Skeletal muscle tissue (tissue), 4 donors: ENCODE data around the gene TTLL5. TPM values are rescaled to one million over a fixed set of nuclear protein-coding genes. Genes with fewer than 3 reads are reported as not detected.

Experiments
- H3K27ac ChIP-seq: one replicate; pipeline ENCODE4 v1.7.0; 2013; ENCODE audit warnings: mild to moderate bottlenecking, low read depth, low read length, inconsistent platforms
- H3K27me3 ChIP-seq, 3 donors: one replicate each; pipeline ENCODE4 v1.7.0; 2013; ENCODE audit warnings: low read length in 3 of 3; ENCODE audit not compliant: control insufficient read depth in 3 of 3, insufficient read depth in 3 of 3
- H3K36me3 ChIP-seq, 3 donors: one replicate each; pipeline ENCODE4 v1.7.0; 2013; ENCODE audit warnings: low read length in 3 of 3; ENCODE audit not compliant: control insufficient read depth in 3 of 3, insufficient read depth in 3 of 3
- H3K4me1 ChIP-seq, 3 donors: one replicate each; pipeline ENCODE4 v1.7.0; 2013; ENCODE audit warnings: low read length in 3 of 3, mild to moderate bottlenecking in 3 of 3; ENCODE audit not compliant: control insufficient read depth in 3 of 3, insufficient read depth in 3 of 3
- H3K4me3 ChIP-seq, 3 donors: one replicate each; pipeline ENCODE4 v1.7.0; 2013; ENCODE audit warnings: low read length in 3 of 3
- H3K9ac ChIP-seq, 3 donors: one replicate each; pipeline ENCODE4 v1.7.0; 2013; ENCODE audit warnings: low read length in 3 of 3, mild to moderate bottlenecking in 3 of 3, moderate library complexity in 2 of 3, low read depth in 1 of 3
- H3K9me3 ChIP-seq, 3 donors: one replicate each; pipeline ENCODE4 v1.7.0; 2013; ENCODE audit warnings: low read length in 3 of 3; ENCODE audit not compliant: control insufficient read depth in 3 of 3
- total RNA-seq: library from RNA; depleted of rRNA; stranded (reverse); fragments of >200 nt; gene quantifications from one replicate; pipeline ENCODE4 v1.2.3, GENCODE V29; 2014
- donor health status: Osteomylitis.

The TTLL5 gene
- total RNA-seq, 1 donor from 2014 or later, result 13.6 TPM

DNA sequence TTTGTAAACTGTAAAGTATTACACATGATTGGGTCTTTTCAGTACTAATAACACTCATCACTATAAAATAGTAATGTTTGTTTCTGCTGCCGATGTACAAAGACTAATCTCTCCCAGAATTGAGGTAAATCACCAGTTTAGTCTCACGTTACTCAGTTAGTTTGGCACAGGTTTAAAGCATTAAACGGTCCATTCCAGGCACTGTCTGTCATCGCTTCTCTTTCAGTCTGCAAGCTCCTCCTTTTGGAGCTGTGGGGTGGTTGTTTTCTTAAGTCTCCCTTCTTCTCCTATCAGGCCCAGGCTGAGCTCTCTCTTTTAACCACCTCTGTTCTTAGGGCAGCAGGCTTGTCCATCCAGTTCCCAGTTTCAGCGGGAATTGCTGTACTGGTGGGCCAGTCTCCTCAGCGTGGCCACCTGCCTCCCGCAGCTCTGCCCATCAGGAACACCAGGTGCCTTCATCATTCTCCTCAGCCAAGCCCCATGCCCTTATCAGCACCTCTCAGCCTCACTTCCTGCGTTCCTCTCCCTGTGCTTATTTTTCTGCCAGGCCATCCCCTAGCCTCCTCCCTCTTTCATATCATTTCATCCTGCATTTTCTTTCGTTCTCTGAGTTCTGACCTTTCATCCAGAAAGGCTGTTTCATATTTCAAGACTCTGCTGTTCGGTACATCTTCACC lies 171.7 kb downstream of the TTLL5 start:
- no peaks in the 10 kb centered on the region for H3K9me3 ChIP-seq
- no peak overlapping the region for H3K27ac ChIP-seq
- no peak overlapping the region for H3K4me3 ChIP-seq
- H3K4me1 ChIP-seq, result peaks cover 0 to 10% (median 6%) of the 10 kb centered on the region in 3 donors
- no peak overlapping the region for H3K9ac ChIP-seq
- H3K36me3 ChIP-seq, result no peaks in the 10 kb centered on the region
- no peaks in the 10 kb centered on the region for H3K27me3 ChIP-seq

DNA sequence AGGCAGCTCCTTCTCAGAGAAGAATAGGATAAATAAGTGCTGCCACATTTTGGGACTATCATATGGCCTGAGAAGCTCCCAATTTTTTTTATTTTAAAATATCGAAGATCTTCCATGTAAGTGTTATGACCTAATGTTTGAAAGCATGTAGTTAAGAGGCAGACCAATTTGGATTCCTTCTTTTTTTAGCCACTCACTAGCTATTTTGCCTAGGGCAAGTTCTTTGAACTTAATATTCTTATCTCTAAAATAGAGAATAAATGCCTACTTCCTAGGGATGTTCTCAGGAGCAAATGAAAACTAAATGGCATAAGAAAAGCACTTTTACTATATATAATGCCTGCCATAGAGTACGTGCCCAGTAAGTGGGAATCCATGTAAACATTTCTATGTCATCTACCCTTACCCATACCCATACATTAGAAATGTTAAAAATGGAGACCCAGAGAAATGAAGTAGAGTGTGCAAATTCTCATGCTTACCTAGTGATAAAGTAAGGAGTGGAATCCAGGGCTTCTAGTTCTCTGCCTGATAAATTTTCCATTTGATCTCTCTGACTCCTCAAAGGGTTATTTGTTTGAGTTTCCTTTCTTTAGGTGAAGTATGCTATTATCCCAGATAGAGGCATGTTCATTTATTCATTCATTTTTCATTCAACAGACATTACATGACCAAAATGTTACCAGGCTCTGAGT lies 172.4 kb downstream of the TTLL5 start:
- Histone ChIP-seq H3K27me3 (no peaks in the 10 kb centered on the region), H3K4me3 (no peak overlapping the region), H3K9ac (no peak overlapping the region), H3K36me3 (no peaks in the 10 kb centered on the region), H3K27ac (no peak overlapping the region), H3K9me3 (no peaks in the 10 kb centered on the region), H3K4me1 (peaks cover 0 to 10% (median 6%) of the 10 kb centered on the region in 3 donors)

DNA sequence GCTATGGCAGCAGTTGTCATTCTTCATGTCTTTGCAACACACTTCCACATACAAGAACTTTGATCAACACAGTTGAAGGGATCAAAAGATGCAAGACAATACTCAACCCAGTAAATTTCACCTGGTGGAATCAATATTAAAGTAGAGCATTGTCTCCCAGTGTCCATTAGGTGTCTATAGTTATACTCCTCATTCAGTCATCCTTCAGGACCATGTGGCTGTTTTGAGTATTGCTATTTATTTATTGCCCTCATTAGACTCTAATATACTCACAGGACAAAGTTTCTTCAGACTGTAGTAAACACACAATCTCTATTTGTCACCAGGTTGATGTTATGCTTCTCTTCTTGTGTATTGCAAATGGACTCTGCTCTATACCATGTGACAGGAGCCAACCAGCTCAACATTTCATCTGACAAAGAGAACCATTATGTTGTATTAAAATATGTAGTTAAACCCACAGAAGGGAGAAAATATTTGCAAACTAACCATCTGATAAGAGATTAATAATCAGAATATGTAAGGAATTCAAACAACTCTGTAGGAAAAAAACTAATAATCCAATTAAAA lies 174.2 kb downstream of the TTLL5 start:
- peaks cover 0 to 10% (median 6%) of the 10 kb centered on the region in 3 donors for H3K4me1 ChIP-seq
- H3K27ac ChIP-seq, result no peak overlapping the region

DNA sequence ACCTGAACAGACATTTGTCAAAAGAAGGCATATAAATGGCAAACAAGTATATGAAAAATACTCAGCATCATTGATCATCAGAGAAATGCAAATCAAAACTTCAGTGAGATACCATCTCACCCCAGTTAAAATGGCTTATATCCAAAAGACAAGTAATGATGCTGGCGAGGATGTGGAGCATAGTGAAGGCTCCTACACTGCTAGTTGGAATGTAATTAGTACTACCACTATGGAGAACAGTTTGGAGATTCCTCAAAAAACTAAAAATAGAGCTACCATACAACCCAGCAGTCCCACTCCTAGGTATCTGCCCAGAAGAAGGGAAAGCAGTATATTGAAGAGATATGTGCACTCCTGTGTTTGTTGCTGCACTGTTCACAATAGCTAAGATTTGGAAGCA lies 174.7 kb downstream of the TTLL5 start:
- Histone ChIP-seq H3K36me3 (no peaks in the 10 kb centered on the region), H3K4me3 (no peak overlapping the region)

More for the DNA sequence above, 174.2 kb downstream of the TTLL5 start:
- no peaks in the 10 kb centered on the region for H3K27me3 ChIP-seq
- no peaks in the 10 kb centered on the region for H3K9me3 ChIP-seq
- H3K9ac ChIP-seq, result no peak overlapping the region
- no peaks in the 10 kb centered on the region for H3K36me3 ChIP-seq
- H3K4me3 ChIP-seq, result no peak overlapping the region

DNA sequence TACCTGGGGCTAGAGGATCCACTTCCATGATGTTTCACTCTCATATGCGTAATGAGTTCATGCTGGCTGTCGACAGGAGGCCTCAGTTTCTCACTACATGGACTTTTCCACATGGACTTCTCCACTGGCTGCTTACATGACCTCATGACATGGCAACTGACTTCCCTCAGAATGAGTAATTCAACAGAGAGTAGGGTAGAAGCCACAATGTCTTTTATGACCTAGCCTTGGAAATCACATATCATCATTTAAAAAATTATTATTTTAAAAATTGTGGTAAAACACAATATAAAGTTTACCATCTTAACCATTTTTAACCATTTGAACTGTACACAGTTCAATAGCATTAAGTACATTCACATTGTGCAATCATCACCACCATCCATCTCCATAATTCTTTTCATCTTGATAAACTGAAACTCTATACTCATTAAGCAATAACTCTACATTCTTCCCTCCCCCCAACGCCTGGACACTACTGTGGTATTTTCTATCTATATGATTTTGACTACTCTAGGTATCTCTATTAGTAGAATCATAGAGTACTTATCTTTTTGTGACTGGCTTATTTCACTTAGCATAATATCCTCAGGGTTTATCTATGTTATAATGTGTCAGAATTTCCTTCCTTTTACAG lies 176.2 kb downstream of the TTLL5 start:
- Histone ChIP-seq H3K27ac (no peak overlapping the region), H3K4me3 (no peak overlapping the region), H3K4me1 (peaks cover 0 to 2% (median 0%) of the 10 kb centered on the region in 3 donors), H3K36me3 (no peaks in the 10 kb centered on the region), H3K27me3 (no peaks in the 10 kb centered on the region), H3K9ac (no peak overlapping the region), H3K9me3 (no peaks in the 10 kb centered on the region)

More for the DNA sequence above, 174.7 kb downstream of the TTLL5 start:
- H3K27me3 ChIP-seq, result no peaks in the 10 kb centered on the region
- H3K27ac ChIP-seq, result no peak overlapping the region
- H3K4me1 ChIP-seq, result peaks cover 0 to 10% (median 6%) of the 10 kb centered on the region in 3 donors
- no peak overlapping the region for H3K9ac ChIP-seq
- H3K9me3 ChIP-seq, result no peaks in the 10 kb centered on the region

DNA sequence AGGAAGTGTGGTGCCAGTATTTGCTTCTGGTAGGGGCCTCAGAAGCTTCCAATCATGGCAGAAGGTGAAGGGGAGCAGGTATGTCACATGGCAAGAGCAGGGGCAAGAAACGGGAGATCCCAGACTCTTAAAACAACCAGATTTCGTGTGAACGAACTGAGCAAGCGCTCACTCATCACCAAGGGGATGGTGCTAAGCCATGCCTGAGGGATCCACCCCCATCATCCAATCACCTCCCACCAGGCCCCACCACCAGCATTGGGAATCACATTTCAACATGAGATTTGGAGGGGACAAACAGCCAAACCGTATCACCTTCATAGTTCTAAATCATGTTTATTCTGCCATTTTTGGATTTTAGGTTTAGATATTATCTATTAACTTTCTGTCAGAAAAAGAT lies 179.9 kb downstream of the TTLL5 start:
- H3K36me3 ChIP-seq, result no peaks in the 10 kb centered on the region
- no peaks in the 10 kb centered on the region for H3K4me1 ChIP-seq
- no peak overlapping the region for H3K27ac ChIP-seq
- no peak overlapping the region for H3K4me3 ChIP-seq
- H3K9ac ChIP-seq, result no peak overlapping the region
- no peaks in the 10 kb centered on the region for H3K27me3 ChIP-seq
- no peaks in the 10 kb centered on the region for H3K9me3 ChIP-seq

DNA sequence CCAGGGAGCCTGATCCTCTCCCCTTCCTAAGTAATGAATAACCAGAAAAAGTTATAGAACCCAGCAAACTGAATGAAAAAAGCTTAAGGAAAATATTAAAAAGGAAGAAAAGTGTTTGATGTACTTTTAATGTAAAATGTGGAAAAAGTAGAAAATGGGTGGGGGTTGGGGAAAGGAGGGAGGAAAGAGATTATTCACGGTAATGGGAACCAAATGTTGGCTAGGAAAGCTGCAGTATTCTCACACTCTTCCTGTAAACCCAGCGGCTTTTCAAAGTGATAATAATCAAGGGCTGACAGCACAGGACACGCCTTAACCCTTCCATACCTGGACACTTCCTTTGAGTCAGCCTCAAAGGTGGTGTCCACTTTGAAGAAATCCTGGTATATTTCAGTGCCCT lies 181.5 kb downstream of the TTLL5 start:
- no peak overlapping the region for H3K27ac ChIP-seq
- H3K9me3 ChIP-seq, result no peaks in the 10 kb centered on the region
- no peaks in the 10 kb centered on the region for H3K4me1 ChIP-seq
- H3K4me3 ChIP-seq, result no peak overlapping the region
- no peaks in the 10 kb centered on the region for H3K27me3 ChIP-seq
- H3K36me3 ChIP-seq, result no peaks in the 10 kb centered on the region
- H3K9ac ChIP-seq, result no peak overlapping the region

DNA sequence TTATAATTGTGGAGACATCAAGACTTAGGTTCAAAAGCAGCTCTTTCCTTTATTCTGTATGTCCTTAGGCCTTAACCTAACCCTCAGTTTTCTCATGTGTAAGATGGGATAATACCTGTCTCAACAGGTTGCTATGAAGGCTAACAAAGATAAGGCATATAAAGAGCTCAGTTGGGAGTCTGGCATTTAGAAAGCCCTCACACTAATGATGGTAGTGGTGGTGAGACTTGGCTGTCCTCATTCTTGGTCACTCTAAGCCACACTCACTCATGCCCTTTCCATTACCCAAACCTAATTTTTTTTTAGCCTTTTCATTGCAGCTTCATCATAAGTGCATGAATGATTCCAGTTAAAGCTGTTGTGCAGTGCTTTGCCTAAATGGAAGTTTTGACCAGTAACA lies 183.4 kb downstream of the TTLL5 start:
- peaks cover 0 to 2% (median 0%) of the 10 kb centered on the region in 3 donors for H3K36me3 ChIP-seq
- H3K4me3 ChIP-seq, result no peak overlapping the region
- no peaks in the 10 kb centered on the region for H3K4me1 ChIP-seq
- no peak overlapping the region for H3K27ac ChIP-seq
- H3K9ac ChIP-seq, result no peak overlapping the region
- no peaks in the 10 kb centered on the region for H3K9me3 ChIP-seq
- H3K27me3 ChIP-seq, result no peaks in the 10 kb centered on the region

DNA sequence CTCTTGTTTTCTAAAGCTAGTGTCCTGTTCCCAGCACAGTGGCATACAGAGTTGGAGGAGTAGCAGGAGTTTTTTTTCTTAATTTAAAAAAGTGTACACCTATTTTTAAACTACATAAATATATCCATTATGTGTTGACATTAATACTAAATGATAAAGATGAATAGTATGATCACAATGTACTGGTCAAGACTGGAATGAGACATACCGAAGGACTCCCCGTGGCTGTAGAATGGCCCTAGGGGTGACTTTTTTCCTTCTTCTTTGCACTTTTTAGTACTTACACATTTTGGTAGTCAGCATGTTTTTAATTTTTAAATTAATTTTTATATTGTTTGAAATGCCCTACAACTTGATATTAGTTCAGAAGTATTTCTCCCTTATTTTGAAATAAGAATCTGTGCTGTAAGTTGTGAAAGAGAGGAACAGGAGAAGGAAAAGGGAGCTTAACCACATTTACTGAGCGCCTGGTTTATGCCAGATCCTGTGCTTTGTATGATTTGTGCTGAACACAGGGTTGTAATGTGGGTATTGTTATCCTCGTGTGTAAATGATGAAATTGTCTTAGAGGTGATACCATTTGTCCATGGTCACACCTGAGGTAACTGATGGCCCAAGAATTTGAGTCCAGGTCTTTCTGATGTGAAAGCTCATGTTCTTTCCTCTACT lies 184.2 kb downstream of the TTLL5 start:
- H3K36me3 ChIP-seq, result peaks cover 0 to 2% (median 0%) of the 10 kb centered on the region in 3 donors
- H3K9ac ChIP-seq, result no peak overlapping the region
- H3K27me3 ChIP-seq, result no peaks in the 10 kb centered on the region
- H3K27ac ChIP-seq, result no peak overlapping the region
- no peaks in the 10 kb centered on the region for H3K4me1 ChIP-seq
- no peaks in the 10 kb centered on the region for H3K9me3 ChIP-seq
- H3K4me3 ChIP-seq, result no peak overlapping the region
